Measurements from ENCODE around the gene TMEM59L.

- TF ChIP-seq CTCF (IDR thresholded peaks at IDR 0.05), result no peak
- no peak for TF ChIP-seq POLR2A (IDR thresholded peaks at IDR 0.05)
Measured at GRCh38 chr19:18609717-18610051, 3.0 kb upstream of the TMEM59L start.

Measured in breast epithelium (tissue), 3 donors.